Measurements from ENCODE around the gene COL4A2.

COL4A2 gene

DNA sequence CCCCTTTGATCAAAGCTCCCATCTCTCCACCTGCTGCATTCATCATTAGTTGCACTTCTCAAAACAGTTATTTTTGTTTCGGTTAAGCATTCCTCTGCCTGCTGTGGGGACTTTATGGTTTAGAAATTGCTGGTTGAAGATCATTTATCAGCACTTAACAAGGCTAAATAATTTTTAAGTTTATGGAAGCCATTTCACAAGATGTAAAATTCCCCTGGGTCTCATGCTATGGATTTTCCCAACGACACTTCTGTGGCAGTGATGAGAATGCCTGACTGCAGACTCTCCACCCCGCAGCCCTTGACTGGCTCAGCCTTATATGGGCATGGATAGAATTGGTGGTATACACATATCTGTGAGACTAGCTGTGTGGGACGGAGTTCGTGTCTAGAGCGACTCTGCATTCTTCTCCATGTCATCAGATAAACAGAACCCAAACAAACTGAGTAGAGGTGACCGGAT is 52.8 kb downstream of the COL4A2 start:
- no peak for DNase-seq

DNA sequence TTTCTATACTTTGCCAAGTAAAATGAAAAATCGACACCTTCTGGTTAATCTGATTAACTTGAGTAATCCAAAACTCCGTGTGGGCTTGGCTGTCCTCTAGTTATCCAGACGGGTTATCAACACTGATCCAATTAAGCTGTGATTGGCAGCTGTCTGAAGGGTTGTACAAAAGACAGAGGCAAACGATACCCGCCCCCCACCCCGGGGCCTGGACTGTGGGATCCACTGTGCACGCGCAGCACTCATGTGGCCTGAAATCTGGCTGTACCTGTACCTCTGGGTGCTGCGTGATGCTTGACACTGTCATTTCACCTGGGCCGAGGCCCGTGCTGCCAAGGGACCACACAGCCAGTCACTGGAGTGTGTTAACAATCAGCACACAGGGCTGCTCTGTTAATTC is 53.5 kb downstream of the COL4A2 start:
- no peak for DNase-seq

DNA sequence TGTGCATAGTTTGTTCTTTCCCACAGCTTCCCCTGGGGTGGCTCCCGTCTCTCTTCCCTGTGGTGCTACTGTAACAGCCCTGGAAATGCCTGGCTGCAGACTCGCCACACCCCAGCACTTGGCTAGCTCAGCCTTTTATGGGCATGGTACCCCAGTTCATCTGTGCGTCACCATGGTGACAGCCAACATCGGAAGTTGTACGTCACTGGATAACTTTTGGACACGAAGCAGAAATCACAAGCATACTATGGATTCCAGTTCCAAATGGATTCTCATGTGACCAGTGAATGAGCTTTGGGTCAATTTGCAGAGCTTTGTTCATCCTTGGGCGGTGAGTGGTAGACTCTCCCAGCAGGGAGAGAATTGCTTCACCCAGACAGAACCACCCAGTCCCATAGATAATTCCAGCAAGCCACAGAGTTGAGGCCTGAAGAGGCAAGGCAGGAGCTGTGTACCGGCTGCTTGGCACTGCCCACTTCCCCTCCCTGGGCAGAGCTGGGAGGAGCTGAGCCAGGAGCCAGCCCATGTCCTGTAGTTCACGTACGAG is 54.4 kb downstream of the COL4A2 start:
- DNase-seq, result no peak

DNA sequence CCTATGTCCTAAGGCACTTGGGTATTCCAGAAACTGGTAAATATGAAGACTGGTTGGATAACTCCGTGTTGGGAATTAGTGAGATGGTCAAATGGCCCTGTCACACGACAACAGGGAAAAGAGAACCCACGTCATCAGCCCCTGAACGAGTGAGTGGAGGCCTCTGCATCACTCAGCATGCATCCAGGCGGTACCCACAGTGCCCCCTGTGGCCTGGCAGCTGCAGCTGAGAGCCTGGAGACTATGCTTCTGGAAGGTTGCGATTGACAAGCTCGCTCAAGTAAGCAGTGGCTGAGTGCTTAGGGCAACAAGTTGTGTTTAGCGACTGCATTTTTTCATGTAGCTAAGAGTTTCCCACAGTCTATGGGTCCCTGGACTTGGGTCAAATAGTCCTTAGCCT is 55.9 kb downstream of the COL4A2 start:
- no peak for DNase-seq

DNA sequence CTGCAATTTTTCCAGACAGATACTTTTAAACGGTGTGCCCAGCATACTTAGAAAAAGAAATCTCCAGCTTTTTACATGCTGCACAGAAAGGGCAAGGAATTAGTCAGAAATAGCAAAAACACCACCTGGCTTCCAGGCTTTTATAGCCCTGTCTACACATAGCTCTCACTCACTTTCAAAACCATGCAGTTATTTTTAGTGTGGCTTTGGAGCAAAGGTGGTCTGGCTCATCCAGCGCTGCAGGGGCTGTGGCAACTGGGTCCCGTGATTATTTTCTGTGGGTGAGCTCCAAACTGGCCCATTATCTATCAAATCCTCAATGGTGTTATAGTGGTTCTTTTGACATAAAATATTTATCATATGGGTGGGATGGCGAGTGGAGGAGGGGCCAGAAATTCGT is 57.0 kb downstream of the COL4A2 start:
- DNase-seq, result no peak

DNA sequence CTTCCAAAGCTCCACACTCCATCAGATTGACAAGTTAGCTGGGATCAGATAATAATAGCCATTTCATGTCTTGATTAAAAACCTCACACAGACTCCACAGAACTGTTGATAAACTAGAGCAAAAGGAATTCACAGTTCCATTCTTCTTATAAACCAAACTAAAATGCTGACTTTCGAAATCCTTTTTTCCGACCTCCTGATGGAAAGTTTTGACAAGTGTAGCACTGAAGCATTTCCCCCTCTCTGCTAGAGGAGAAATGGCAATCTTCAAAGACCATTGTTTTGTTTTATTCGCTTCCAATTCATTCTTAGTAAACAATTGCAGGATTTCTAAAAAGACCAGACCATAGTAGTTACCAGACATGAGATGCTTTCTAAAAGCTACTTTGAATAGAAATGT is 58.8 kb downstream of the COL4A2 start:
- no peak for DNase-seq

DNA sequence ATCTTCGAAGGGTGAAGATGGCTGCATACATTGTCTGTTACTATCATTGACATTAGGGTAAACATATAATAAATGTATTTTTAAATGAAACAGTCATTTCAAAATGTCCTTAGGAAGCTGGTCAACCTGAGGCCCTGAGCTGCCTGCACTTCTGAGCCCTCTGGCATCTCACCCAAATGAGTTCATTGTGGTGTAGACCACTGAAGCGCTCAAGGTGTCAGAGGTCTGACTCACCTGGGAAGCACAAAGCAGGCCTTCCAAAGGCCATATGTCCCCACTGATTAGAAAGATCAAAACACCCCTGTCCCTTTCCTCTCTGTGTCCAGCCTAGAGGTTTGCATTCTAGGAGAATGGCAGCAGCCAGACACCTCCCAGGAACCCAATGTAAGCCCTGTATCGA is 59.6 kb downstream of the COL4A2 start:
- no peak for DNase-seq

DNA sequence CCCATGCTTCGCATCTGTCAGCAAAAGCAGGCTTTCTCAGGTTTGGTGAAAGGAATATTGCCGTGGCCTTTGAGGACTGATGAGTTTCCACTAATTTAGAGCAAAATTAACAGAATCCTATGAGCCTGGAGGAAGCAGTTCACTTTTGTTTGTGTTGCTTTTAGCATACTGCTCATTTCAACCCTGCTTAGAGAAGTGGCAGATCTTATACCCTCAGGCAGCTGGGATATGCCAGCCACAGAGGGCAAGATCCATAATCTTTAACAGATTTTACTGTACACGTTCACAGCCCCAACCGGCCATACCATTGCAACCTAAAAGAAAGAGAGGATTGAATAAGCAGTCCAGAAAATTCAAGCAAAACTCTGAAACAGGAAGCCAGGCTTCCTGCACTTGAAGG is 60.5 kb downstream of the COL4A2 start:
- no peak for DNase-seq

DNA sequence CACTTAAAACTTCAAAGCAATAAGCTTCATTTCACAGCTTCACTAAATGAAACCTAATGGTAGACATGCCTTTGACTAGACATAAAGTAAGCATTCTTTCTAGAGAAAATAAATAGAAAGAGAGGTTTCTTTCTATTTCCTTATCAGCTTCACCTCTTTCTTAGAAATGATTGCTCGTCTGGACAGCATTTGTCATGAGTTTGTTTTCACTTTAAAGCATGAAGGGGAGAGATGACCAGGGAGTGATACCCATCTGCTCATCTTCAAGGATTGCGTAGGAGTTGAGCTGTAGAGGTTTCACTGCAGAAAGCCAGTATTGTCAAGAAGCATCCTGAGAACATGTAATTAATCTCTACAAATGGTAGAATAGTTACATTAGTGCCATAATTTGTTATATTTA is 61.3 kb downstream of the COL4A2 start:
- DNase-seq, result no peak

DNA sequence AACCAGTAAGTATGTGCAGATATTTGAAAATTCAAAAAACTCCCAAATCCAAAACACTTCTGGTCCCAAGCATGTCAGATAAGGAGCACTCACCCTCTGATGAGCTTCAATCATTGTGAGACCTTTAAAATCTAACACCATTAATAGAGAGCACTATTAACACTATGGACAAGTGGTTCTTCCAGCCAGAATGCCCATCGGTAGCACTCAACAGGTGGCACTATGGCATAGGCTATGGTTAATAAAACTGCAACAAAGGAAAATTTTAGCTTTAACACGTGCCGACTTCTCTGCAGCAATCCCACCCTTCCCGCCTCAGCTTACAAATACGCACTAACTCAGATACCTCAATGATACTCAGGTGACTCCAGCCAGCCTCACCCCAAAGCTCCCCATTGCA is 62.3 kb downstream of the COL4A2 start:
- DNase-seq, result no peak

DNA sequence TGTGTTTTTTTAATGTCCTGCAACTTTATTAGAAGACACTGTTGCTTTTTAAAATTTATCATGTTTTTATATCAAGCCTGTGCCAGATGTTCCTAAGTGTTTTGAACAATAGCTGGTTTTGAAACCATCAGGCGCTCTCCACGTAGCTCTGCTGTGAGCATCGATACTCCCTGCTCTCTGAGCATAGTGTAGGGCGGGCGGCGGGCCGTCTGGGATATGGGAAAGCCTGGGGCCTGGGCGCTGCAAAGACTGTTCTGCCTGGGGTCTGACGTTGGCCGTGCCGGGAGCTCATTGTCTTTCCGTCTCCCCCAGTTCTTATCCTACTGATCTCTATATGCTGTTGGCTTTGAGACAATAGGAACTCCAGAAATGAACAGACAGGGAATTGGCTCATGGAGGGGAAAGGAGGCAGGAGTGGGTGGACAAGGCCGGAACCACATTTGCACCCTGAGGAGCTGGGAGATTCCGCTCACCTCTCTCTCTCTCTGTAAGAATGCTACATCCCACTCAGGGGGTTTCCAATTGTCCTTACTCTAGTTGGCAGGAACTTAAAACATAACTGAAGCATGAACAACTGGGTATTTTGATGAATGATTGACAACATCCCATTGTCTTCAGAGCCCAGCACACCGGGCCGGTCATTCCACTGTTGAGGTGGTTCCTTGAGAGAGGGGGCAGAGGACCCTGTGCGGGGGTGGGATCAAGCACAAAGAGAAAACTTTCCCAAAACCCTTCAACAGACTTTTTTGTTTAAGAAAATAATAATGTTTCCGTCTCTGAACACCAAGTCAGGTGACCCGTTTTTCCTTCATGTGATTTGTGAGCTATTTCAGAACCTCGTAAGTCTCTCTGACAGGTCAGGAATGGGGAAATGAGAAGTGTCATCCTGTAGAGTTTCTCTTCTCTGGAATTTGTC is 64.7 kb downstream of the COL4A2 start:
- no peak for DNase-seq

DNA sequence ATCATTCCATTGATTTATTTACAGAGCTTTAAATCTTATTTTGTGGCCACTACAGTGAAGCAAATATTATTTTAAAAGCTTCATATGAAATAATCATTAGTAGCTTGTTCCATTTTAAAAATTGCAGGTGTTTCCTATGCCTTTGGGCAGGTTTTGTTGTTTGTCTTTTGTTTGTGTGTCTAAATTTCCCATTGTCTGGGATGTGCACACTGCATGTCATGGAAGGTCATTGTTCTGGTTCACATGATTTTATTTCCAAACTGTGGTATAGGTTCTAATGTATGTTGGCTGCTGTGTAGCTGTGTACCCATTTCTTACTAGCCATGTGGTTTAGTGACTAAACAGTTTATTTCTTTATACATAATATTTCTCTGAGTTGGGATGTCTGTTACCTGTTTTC is 65.6 kb downstream of the COL4A2 start:
- DNase-seq, result no peak

DNA sequence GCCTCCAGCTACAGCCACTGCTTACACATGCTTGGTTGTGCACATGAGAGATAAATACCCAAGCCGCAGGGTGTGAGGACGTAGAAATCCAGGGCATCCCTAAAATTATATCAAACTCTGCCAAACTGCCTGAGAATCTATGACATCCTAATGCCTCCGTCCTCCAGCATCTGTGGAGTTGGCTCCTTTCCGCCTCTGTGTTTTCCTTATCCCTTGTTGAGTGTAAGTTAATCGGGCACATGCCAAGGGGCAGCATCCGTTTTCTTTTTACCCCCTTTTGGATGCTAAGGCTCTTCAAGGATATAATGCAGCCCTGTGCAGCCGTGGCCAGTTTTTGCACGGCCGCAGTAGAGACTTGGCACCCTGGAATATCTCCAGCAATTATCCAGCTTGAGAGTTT is 66.5 kb downstream of the COL4A2 start:
- no peak for DNase-seq

DNA sequence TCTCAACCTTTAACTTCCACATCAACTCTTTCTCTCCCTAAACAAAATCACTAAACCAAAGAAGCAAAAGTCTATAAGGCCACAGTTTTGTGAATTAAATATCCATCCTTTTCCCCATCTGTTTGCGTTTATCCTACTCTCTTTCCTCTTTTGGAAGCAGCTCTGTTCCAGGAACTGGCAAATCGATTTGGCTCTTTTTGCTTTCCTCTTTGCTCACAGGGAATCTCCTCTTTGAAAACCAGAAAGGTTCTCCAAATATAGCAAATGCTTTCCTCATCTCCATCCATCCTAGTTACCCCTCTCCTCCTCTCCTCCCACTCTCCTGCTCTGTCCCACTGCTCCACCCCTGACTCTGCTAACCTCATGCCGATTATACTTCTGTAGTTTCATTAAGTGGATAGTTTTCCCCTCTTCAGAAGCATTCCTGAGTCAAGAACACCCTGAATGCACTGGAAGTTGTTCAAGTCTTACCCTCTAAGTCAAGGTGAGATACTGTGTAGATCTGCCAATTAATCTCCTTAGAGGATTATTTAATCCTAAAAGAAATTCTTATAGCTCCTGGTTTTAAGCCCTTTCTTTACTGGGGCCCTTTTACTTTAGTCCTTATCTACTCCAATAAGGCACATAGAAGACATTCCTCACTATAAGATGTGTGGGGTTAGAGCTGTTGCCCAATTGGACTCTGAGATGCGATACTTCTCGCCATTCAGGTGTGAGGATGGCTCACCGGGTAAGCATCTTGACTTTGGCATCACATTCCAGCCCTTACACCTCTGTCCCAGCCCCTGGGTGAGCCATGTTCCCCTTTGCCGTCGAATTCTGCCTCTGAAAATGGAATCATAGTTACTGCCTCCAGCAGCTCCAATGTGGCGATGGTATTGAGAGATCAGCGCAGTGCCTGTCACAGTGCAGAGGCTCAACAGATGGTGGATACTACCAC is 67.6 kb downstream of the COL4A2 start:
- DNase-seq, result no peak

DNA sequence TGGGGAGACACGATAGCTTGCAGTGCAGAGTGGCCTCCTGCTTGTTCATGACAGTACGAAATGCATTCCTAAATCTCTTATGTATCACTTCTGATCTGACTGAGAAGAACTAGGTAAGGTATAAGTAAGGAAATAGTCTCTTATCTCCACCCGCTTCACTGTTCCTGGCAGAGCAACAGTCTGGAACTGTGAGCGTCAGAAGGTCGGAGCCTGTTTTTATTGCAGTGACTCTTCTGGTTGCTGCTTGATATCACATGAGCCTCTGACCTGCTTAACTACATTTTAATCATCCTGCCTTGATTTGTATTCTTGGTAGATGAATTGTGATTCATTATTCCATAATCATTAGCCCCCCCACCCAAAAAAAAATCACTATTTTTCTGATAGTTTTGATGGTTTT is 69.0 kb downstream of the COL4A2 start:
- DNase-seq, result no peak

DNA sequence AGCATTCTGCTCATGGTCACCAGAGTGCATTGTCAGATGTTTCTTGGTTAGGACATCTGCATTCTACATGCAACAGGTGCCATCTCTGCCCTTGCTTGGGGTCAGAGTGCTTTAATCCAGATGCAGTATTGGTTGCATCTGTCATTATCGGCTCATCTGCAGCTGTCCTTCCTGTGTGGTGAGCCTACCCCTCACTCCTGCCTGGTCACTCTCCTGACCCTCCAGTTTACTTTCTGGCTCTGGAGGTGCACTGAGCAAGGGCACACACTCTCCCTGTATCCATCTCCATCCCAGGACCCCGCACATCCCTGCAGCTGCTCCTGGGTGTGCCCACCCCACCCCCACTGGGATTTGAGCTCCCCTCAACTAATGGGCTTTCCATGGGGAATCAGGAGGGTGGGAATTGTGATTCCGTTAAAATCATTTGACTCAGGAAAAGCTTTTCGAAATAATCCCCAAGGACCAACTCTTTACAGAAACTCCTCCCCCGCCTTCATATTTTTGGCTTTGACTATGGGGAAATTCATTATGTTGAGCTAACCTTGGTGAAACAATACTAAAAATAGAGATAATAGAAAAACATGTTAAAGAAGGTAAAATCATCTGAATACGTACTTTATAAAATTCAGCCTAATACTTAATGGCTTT is 70.2 kb downstream of the COL4A2 start:
- no peak for DNase-seq

DNA sequence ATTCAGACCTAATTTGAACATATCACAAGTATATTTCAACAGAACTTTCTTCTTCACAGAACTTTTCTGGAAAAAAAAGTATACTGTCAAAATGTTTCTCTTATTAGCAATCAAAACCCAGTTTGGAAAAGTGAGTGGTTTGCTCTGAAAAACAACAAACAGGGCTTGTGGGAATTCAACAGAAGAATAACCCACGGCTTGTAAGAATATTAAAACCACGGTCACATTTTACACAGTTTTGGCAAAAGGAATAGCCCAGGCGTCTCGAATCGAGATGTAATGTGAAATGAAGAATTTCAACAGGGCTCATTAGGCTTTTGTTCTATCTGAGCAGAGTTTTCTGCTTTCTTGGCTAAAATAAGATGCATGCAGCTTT is 70.7 kb downstream of the COL4A2 start:
- DNase-seq, result no peak

DNA sequence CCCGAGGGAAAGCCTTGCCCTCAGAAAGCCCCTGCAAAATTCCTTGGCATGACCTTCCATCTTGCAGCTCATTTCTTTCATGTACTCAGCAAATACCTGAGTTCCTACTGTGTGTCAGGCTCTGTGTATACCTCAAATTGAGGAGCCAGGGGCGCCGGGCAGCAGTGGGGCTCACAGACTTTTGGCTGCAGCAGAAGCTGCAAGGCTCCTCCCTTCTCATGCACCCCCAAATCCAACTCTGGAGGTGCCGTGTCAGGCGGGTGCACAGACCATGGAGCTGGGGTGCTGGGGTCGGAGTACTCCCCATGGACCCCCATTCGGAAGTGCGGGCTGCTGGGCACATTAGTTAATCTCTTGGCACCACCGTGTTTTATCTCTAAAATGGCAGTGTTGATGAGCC is 72.3 kb downstream of the COL4A2 start:
- no peak for DNase-seq

DNA sequence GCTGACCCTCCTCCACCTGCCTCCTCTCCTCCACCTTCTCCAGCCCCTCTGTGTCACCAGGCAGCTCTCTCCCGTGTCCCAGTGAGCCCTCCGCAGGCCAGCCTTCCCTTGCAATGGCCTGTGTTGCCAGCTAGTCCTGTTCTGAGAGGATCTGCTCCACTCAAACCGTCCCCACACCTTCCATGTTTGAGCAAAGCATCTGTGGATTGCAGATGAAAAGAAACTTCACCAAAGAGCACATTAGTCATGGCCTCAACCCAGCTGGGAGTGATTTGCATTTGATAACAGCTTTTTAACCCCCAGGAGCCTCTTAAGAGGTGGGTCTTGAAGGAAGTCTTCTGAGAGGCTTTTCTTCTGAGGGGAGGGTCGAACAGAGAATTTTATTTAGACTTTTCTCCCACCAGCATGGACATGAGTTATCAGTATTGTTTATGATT is 72.8 kb downstream of the COL4A2 start:
- no peak for DNase-seq

DNA sequence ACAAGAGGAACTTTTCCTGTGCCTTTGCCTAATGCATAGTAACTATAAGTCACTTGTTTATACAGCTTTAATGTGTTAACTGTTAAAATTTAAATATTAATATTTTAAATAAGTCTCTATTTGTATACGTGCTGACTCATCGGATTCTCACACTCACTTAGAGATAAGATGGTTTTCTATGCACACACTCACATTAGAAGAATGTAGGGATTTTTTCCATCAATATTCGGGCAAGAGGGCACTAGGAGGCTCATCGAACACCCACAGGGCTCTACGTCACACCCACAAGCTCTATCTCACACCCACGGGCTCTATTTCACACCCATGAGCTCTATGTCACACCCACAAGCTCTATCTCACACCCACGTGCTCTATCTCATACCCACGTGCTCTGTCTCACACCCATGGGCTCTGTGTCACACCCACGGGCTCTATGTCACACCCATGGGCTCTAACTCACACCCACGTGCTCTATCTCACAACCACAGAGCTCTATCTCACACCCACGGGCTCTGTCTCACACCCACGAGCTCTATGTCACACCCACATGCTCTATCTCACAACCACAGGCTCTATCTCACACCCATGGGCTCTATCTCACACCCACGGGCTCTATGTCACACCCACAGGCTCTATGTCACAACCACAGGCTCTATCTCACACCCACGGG is 73.4 kb downstream of the COL4A2 start:
- DNase-seq, result no peak

DNA sequence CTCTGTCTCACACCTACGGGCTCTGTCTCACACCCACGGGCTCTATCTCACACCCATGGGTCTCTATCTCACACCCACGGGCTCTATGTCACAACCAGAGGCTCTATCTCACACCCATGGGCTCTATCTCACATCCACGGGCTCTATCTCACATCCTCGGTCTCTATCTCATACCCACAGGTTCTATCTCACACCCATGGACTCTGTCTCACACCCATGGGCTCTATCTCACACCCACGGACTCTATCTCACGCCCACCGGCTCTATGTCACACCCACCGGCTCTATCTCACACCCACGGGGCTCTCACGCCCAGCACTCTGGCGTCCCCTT is 73.9 kb downstream of the COL4A2 start:
- DNase-seq, result no peak

DNA sequence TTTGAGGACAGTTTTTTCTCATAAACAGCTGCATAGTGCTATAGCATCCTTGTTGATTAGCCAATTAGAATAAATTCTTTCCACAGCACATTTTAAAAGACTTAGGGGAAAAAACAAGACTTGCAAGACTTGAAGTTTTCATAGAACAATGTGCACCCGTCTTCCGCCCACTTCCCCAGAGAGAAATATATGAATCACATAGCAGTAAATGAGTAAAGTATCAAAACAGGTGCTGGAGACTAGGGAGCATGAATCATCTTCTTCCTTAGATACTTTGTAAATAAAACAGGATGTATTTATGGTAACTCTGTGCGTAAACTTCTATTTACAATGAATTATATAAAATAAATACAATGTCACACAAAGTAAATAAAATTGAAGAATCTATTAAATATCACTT is 75.1 kb downstream of the COL4A2 start:
- no peak for DNase-seq

DNA sequence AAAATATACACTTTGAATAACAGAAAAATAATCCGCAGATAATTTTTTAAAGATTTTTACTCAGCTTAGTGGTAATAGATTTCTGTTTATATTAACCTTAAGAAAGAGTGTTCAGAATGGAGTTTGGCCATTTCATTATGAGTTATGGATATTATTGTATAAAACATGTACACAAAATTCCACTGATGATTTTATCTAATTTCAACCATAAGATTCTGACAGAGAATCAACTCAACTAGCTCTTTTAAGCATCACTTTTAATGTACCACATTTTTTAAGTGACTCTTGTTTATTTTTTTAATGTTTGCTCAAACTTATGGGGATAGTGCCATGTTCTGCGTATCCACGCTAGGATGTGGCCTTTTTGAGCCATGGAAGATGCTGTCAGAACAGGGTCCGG is 75.7 kb downstream of the COL4A2 start:
- no peak for DNase-seq
